H1 (cell line): ENCODE results near the gene ATXN7.

ENCODE experiments used
- CHD1 ChIP-seq: IDR thresholded peaks from 2 replicates; pipeline ENCODE4 v1.6.1; 2012; ENCODE audit warnings: low read depth, low read length, improper control_type of control experiment
- CREB1 ChIP-seq: IDR thresholded peaks from 2 replicates; pipeline ENCODE4 v1.6.1; 2012; ENCODE audit warnings: inconsistent platforms
- CTCF ChIP-seq, 3 experiments: IDR thresholded peaks; 1 replicate in 2 of 3; 2 replicates in 1 of 3; pipeline versions ENCODE4 v1.5.1 to v1.6.1; 2011; ENCODE audit warnings: low read length in 3 of 3, mild to moderate bottlenecking in 3 of 3, inconsistent platforms in 2 of 3, low read depth in 1 of 3, moderate library complexity in 1 of 3; ENCODE audit not compliant: insufficient read depth in 1 of 3; ENCODE audit errors: control extremely low read depth in 1 of 3
- EGR1 ChIP-seq: IDR thresholded peaks from 2 replicates; pipeline ENCODE4 v1.6.1; 2011; ENCODE audit warnings: low read depth, low read length, borderline replicate concordance
- EP300 ChIP-seq, 2 experiments: IDR thresholded peaks; 1 replicate in 1 of 2; 2 replicates in 1 of 2; pipeline ENCODE4 v1.6.1; 2011 to 2012; ENCODE audit warnings: low read depth in 2 of 2, low read length in 2 of 2, mild to moderate bottlenecking in 2 of 2, borderline replicate concordance in 1 of 2, inconsistent platforms in 1 of 2, moderate library complexity in 1 of 2
- HDAC6 ChIP-seq: IDR thresholded peaks from one replicate; pipeline ENCODE4 v1.7.1; 2012; ENCODE audit warnings: low read depth, mild to moderate bottlenecking, inconsistent platforms, low read length, moderate library complexity
- JUN ChIP-seq: IDR thresholded peaks from 2 replicates; pipeline ENCODE4 v1.6.1; 2011; ENCODE audit warnings: low read depth, mild to moderate bottlenecking, improper control_type of control experiment, low read length
- JUND ChIP-seq: IDR thresholded peaks from 2 replicates; pipeline ENCODE4 v1.6.1; 2011; ENCODE audit warnings: mild to moderate bottlenecking, improper control_type of control experiment, low read length
- MAX ChIP-seq: IDR thresholded peaks from 2 replicates; pipeline ENCODE4 v1.6.1; 2012; ENCODE audit warnings: inconsistent platforms
- POLR2A ChIP-seq, 2 experiments: IDR thresholded peaks; 1 replicate in 1 of 2; 2 replicates in 1 of 2; pipeline ENCODE4 v1.6.1; 2011; ENCODE audit warnings: low read depth in 2 of 2, low read length in 2 of 2, mild to moderate bottlenecking in 2 of 2; ENCODE audit errors: control extremely low read depth in 1 of 2
- SIN3A ChIP-seq, 2 experiments: IDR thresholded peaks in 1 of 2; conservative IDR thresholded peaks in 1 of 2; 2 replicates each; pipeline ENCODE4 v1.6.1; 2011 to 2012; ENCODE audit warnings: low read length in 2 of 2, improper control_type of control experiment in 1 of 2, low read depth in 1 of 2, mild to moderate bottlenecking in 1 of 2
- SUZ12 ChIP-seq: fragments of 200-600 bp; sonication (generic); IDR thresholded peaks from 2 replicates; pipeline ENCODE4 v1.6.1; 2012; ENCODE audit warnings: mild to moderate bottlenecking, inconsistent platforms, low read length, moderate library complexity, mixed read lengths
- TCF12 ChIP-seq: IDR thresholded peaks from 2 replicates; pipeline ENCODE4 v1.6.1; 2011; ENCODE audit warnings: low read depth, mild to moderate bottlenecking, low read length
- ZNF274 ChIP-seq: IDR thresholded peaks from 2 replicates; pipeline ENCODE4 v1.7.0; 2012; ENCODE audit warnings: low read length, borderline replicate concordance; ENCODE audit errors: extremely low read depth

GRCh38 chr3:64049832-64050231, 186.2 kb downstream of the ATXN7 start:
- TF ChIP-seq CREB1 (no peak), CTCF (IDR thresholded peaks at IDR 0.05; ENCODE audit: control extremely low read depth in 1 of 3, insufficient read depth in 1 of 3, low read depth in 1 of 3, low read length in 3 of 3) (no peak), TCF12 (no peak), EGR1 (no peak), ZNF274 (no peak), EP300 (IDR thresholded peaks at IDR 0.05; ENCODE audit: borderline replicate concordance in 1 of 2, low read depth in 2 of 2, low read length in 2 of 2) (no peak), HDAC6 (no peak), POLR2A (IDR thresholded peaks at IDR 0.05; ENCODE audit: control extremely low read depth in 1 of 2, low read depth in 2 of 2, low read length in 2 of 2) (no peak), SIN3A (conservative IDR thresholded peaks at IDR 0.05 in 1 of 2, IDR thresholded peaks at IDR 0.05 in 1 of 2; ENCODE audit: low read depth in 1 of 2, low read length in 2 of 2) (no peak), CHD1 (no peak), SUZ12 (no peak), JUND (no peak), MAX (no peak), JUN (no peak)
